Trophoblast cell (in vitro differentiated cells and primary cell): ENCODE results near the gene ATG16L1.
A peak's percentile ranks its signal among the peaks of the same experiment; 100 is the strongest.

ENCODE experiments used
- DNase-seq, 2 donors: peaks; one replicate each; pipeline ENCODE4 v3.0.0-alpha.2; 2016
- H2AFZ ChIP-seq: 2 replicates; pipeline ENCODE4 v1.6.1; 2013; ENCODE audit warnings: low read length, moderate library complexity, mild to moderate bottlenecking; ENCODE audit not compliant: insufficient read depth, poor library complexity
- H2AK5ac ChIP-seq: 2 replicates; pipeline ENCODE4 v1.6.1; 2013; ENCODE audit warnings: mild to moderate bottlenecking, low read length
- H2BK120ac ChIP-seq: 2 replicates; pipeline ENCODE4 v1.6.1; 2013; ENCODE audit warnings: low read length, mild to moderate bottlenecking, moderate library complexity; ENCODE audit not compliant: insufficient read depth, poor library complexity
- H2BK12ac ChIP-seq: 2 replicates; pipeline ENCODE4 v1.6.1; 2013; ENCODE audit warnings: mild to moderate bottlenecking, low read length, moderate library complexity
- H2BK5ac ChIP-seq: 2 replicates; pipeline ENCODE4 v1.6.1; 2013; ENCODE audit warnings: low read length, low read depth, moderate library complexity, mild to moderate bottlenecking; ENCODE audit not compliant: poor library complexity
- H3K14ac ChIP-seq: 2 replicates; pipeline ENCODE4 v1.6.1; 2013; ENCODE audit warnings: mild to moderate bottlenecking, low read length
- H3K18ac ChIP-seq: 2 replicates; pipeline ENCODE4 v1.6.1; 2013; ENCODE audit warnings: mild to moderate bottlenecking, low read length
- H3K23ac ChIP-seq: 2 replicates; pipeline ENCODE4 v1.6.1; 2013; ENCODE audit warnings: low read length
- H3K27ac ChIP-seq: 2 replicates; pipeline ENCODE4 v1.5.1; 2013; ENCODE audit warnings: low read depth, mild to moderate bottlenecking, inconsistent platforms, low read length, moderate library complexity
- H3K27me3 ChIP-seq: 2 replicates; pipeline ENCODE4 v1.6.1; 2013; ENCODE audit warnings: inconsistent platforms, mild to moderate bottlenecking, low read length, moderate library complexity; ENCODE audit not compliant: insufficient read depth
- H3K36me3 ChIP-seq, 2 experiments: 1 replicate in 1 of 2; 2 replicates in 1 of 2; pipeline ENCODE4 v1.6.1; 2013; ENCODE audit warnings: low read length in 2 of 2, mild to moderate bottlenecking in 2 of 2, moderate library complexity in 1 of 2; ENCODE audit not compliant: insufficient read depth in 2 of 2, control insufficient read depth in 1 of 2
- H3K4ac ChIP-seq: 2 replicates; pipeline ENCODE4 v1.6.1; 2013; ENCODE audit warnings: low read depth, mild to moderate bottlenecking, low read length, moderate library complexity
- H3K4me1 ChIP-seq, 2 experiments: 1 replicate in 1 of 2; 2 replicates in 1 of 2; pipeline ENCODE4 v1.6.1; 2013; ENCODE audit warnings: low read length in 2 of 2, mild to moderate bottlenecking in 2 of 2, moderate library complexity in 1 of 2; ENCODE audit not compliant: insufficient read depth in 2 of 2, control insufficient read depth in 1 of 2
- H3K4me2 ChIP-seq: 2 replicates; pipeline ENCODE4 v1.6.1; 2013; ENCODE audit warnings: inconsistent platforms, mild to moderate bottlenecking, low read length, moderate library complexity
- H3K4me3 ChIP-seq: 2 replicates; pipeline ENCODE4 v1.5.1; 2013; ENCODE audit warnings: mild to moderate bottlenecking, low read depth, low read length, inconsistent platforms
- H3K79me1 ChIP-seq: one replicate; pipeline ENCODE4 v1.6.1; 2013; ENCODE audit warnings: low read length
- H3K79me2 ChIP-seq: 2 replicates; pipeline ENCODE4 v1.6.1; 2013; ENCODE audit warnings: low read length, mild to moderate bottlenecking; ENCODE audit not compliant: control insufficient read depth, insufficient read depth, poor library complexity
- H3K9ac ChIP-seq: 2 replicates; pipeline ENCODE4 v1.6.1; 2013; ENCODE audit warnings: mild to moderate bottlenecking, low read length
- H3K9me3 ChIP-seq: 2 replicates; pipeline ENCODE4 v1.6.1; 2013; ENCODE audit warnings: low read depth, mild to moderate bottlenecking, control low read depth, inconsistent platforms, low read length; ENCODE audit not compliant: insufficient read depth
- H4K12ac ChIP-seq: 2 replicates; pipeline ENCODE4 v1.6.1; 2013; ENCODE audit warnings: low read depth, mild to moderate bottlenecking, low read length, moderate library complexity
- H4K8ac ChIP-seq: 2 replicates; pipeline ENCODE4 v1.6.1; 2013; ENCODE audit warnings: low read depth, mild to moderate bottlenecking, low read length, moderate library complexity
- H4K91ac ChIP-seq: one replicate; pipeline ENCODE4 v1.6.1; 2013; ENCODE audit warnings: low read depth, mild to moderate bottlenecking, low read length, moderate library complexity
- WGBS: extraction: QIAGEN DNeasy Blood & Tissue Kit; methylation state at CpG from one replicate; pipeline ENCODE4 v1.1.7; 2013; ENCODE audit warnings: missing lambda C conversion rate; ENCODE audit not compliant: insufficient read length, insufficient coverage; ENCODE audit errors: extremely low coverage; 5-methylcytosine and 5-hydroxymethylcytosine counted together

ATG16L1 gene

DNA sequence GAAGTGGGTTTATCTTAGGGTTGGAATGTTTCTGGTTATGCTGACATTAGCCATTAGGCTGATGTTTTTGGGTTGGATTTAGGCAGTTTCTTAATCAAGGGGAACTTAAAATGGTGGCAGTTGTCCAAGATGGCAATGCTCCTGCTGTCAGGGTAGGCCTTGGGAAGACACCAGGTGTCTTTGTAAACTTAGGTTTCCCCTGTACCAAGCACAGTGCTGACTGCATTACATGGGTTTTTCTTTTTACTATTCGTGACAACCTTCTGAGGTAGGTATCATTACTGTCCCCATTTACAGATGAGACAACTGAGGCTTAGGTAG, 528 bp upstream of the ATG16L1 start:
- no peak for DNase-seq
- peak overlapping the region; percentile 10 for H2BK12ac ChIP-seq
- peaks cover 7% of the 10 kb centered on the region for H3K79me2 ChIP-seq
- no peak overlapping the region for H3K4ac ChIP-seq
- H2BK5ac ChIP-seq: no peak overlapping the region
- H3K27ac ChIP-seq: no peak overlapping the region
- no peaks in the 10 kb centered on the region for H3K9me3 ChIP-seq
- no peak overlapping the region for H3K4me3 ChIP-seq
- peak overlapping the region; percentile 59 for H4K91ac ChIP-seq
- H3K23ac ChIP-seq: no peak overlapping the region
- no peaks in the 10 kb centered on the region for H3K36me3 ChIP-seq
- H3K14ac ChIP-seq: no peak overlapping the region
- peaks cover 7% of the 10 kb centered on the region for H3K79me1 ChIP-seq
- no peak overlapping the region for H4K12ac ChIP-seq
- WGBS: no CpG with 5 or more reads among the region's 1 CpG
- H3K18ac ChIP-seq: no peak overlapping the region
- peak overlapping the region; percentile 72 for H4K8ac ChIP-seq
- no peak overlapping the region for H2BK120ac ChIP-seq
- H2AFZ ChIP-seq: peak overlapping the region; percentile 8
- H3K9ac ChIP-seq: no peak overlapping the region
- H3K4me1 ChIP-seq: peaks cover 3 to 8% of the 10 kb centered on the region in 2 experiments
- peak overlapping the region; percentile 37 for H3K4me2 ChIP-seq
- H3K27me3 ChIP-seq: no peaks in the 10 kb centered on the region
- no peak overlapping the region for H2AK5ac ChIP-seq

DNA sequence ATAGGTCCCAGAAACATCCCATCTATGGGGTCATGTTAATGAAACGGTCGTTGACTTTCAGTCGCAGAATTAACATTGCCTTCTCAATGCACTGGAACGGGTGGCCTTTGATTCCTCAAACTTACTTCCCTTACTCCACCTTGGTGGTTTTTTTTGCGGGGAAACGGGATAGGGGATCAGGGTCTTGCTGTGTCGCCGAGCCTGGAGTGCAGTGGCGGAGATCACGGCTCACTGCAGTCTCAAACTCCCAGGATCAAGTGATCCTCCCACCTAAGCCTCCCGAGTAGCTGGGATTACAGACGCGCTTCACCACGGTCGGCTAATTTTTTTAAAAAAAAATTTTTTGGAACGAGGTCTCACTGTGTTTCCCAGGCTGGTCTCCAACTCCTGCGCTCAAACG, 754 bp downstream of the ATG16L1 start:
- peaks cover 7% of the 10 kb centered on the region in 2 experiments for H3K36me3 ChIP-seq
- H2BK120ac ChIP-seq: no peak overlapping the region
- H3K27ac ChIP-seq: no peak overlapping the region
- H4K12ac ChIP-seq: no peak overlapping the region
- no peak overlapping the region for H2BK12ac ChIP-seq
- no peak overlapping the region for H4K91ac ChIP-seq
- H3K4ac ChIP-seq: peak overlapping the region; percentile 84
- no peak for DNase-seq
- H3K9me3 ChIP-seq: no peaks in the 10 kb centered on the region
- H3K9ac ChIP-seq: peak overlapping the region; percentile 77
- H3K4me1 ChIP-seq: peaks cover 3 to 5% of the 10 kb centered on the region in 2 experiments
- H4K8ac ChIP-seq: peak overlapping the region; percentile 22
- H2AFZ ChIP-seq: peak overlapping the region; percentile 71
- H3K79me2 ChIP-seq: peaks cover 7% of the 10 kb centered on the region
- peak overlapping the region; percentile 92 for H3K4me3 ChIP-seq
- H2BK5ac ChIP-seq: no peak overlapping the region
- peak overlapping the region; percentile 100 for H3K4me2 ChIP-seq
- no peaks in the 10 kb centered on the region for H3K27me3 ChIP-seq
- no peak overlapping the region for H3K23ac ChIP-seq
- no peak overlapping the region for H2AK5ac ChIP-seq
- no CpG with 5 or more reads among the region's 18 CpGs for WGBS
- peaks cover 5% of the 10 kb centered on the region for H3K79me1 ChIP-seq
- H3K18ac ChIP-seq: no peak overlapping the region
- no peak overlapping the region for H3K14ac ChIP-seq

DNA sequence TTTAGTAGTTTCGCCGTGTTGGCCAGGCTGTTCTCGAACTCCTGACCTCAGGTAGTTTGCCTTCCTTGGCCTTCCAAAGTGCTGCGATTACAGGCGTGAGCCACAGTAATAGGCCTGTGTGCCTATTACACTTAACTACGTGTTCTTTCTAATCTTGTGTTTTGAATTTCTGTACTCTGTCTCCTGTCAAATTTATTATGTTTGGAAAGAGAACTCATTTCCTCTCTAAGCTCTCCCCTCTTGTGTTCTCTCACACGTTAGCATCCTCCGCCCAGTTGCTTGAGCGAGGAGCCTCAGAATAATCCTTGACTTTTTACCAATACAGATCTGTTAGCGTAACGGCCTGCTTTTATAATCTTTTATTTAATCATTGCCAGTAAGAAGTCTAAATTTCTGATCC, 3.7 kb downstream of the ATG16L1 start:
- H2BK120ac ChIP-seq: no peak overlapping the region
- H3K4me3 ChIP-seq: no peak overlapping the region
- H3K4me2 ChIP-seq: no peak overlapping the region
- H3K18ac ChIP-seq: no peak overlapping the region
- WGBS: no CpG with 5 or more reads among the region's 11 CpGs
- H2BK12ac ChIP-seq: no peak overlapping the region
- no peak overlapping the region for H3K14ac ChIP-seq
- H2BK5ac ChIP-seq: no peak overlapping the region
- no peaks in the 10 kb centered on the region for H3K9me3 ChIP-seq
- H3K79me2 ChIP-seq: peaks cover 7% of the 10 kb centered on the region
- H3K9ac ChIP-seq: no peak overlapping the region
- H3K27me3 ChIP-seq: no peaks in the 10 kb centered on the region
- no peak overlapping the region for H3K27ac ChIP-seq
- DNase-seq: no peak
- no peak overlapping the region for H3K4ac ChIP-seq
- H3K4me1 ChIP-seq: peaks cover 3 to 4% of the 10 kb centered on the region in 2 experiments
- no peak overlapping the region for H2AK5ac ChIP-seq
- H4K91ac ChIP-seq: no peak overlapping the region
- no peak overlapping the region for H4K12ac ChIP-seq
- no peak overlapping the region for H4K8ac ChIP-seq
- no peak overlapping the region for H2AFZ ChIP-seq
- peaks cover 7 to 19% of the 10 kb centered on the region in 2 experiments for H3K36me3 ChIP-seq
- peaks cover 3% of the 10 kb centered on the region for H3K79me1 ChIP-seq
- H3K23ac ChIP-seq: no peak overlapping the region

DNA sequence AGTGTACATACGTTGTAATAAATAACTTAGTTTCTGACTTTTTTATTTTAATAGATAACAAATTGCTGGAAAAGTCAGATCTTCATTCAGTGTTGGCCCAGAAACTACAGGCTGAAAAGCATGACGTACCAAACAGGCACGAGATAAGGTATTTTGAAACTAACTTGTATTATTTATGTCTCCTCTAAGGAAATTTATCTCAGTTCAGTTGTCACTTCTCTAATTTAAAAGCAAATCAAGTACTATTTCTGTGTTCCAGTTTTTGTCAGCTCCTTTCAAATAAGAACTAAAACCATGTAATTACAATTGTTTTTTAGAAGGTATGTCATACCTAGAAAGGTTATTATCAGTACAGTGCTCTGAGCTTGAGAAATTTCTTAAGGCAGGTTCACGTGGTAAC, 4.6 kb downstream of the ATG16L1 start:
- Histone ChIP-seq H4K8ac (no peak overlapping the region), H2AK5ac (no peak overlapping the region), H3K36me3 (peaks cover 7 to 27% of the 10 kb centered on the region in 2 experiments), H3K9ac (no peak overlapping the region), H3K27me3 (no peaks in the 10 kb centered on the region), H3K18ac (no peak overlapping the region), H3K27ac (no peak overlapping the region), H3K79me1 (peaks cover 3% of the 10 kb centered on the region), H2BK12ac (no peak overlapping the region), H4K12ac (no peak overlapping the region), H2AFZ (no peak overlapping the region), H2BK120ac (no peak overlapping the region), H2BK5ac (no peak overlapping the region), H3K79me2 (peaks cover 7% of the 10 kb centered on the region), H4K91ac (no peak overlapping the region), H3K4ac (no peak overlapping the region), H3K4me3 (no peak overlapping the region), H3K4me1 (peaks cover 3 to 4% of the 10 kb centered on the region in 2 experiments), H3K4me2 (no peak overlapping the region), H3K23ac (no peak overlapping the region), H3K14ac (no peak overlapping the region), H3K9me3 (no peaks in the 10 kb centered on the region)
- no peak for DNase-seq
- no CpG with 5 or more reads among the region's 4 CpGs for WGBS
